HL-60 (cell line): ENCODE data around the gene WDR91.
"Not testable (repeated sequence)": the region's sequence is repeated elsewhere in the genome, so short reads cannot be mapped to it uniquely, and the experiment has no call there.

ENCODE experiments used
- DNase-seq, 2 experiments: peaks; one replicate each; pipeline ENCODE4 v3.0.0-alpha.2; 2010 to 2020; ENCODE audit warnings: low read depth in 1 of 2, low spot score in 1 of 2
- H3K27ac ChIP-seq: fragments of 250-450 bp; sonication (Bioruptor Pico); replicated peaks from 2 replicates; pipeline ENCODE4 v1.5.1; 2020; ENCODE audit warnings: mild to moderate bottlenecking, moderate library complexity
- H3K27me3 ChIP-seq: fragments of 250-450 bp; sonication (Bioruptor Pico); 2 replicates; pipeline ENCODE4 v1.5.1; 2021; ENCODE audit warnings: mild to moderate bottlenecking, moderate library complexity; ENCODE audit not compliant: insufficient read depth, poor library complexity, severe bottlenecking
- H3K4me3 ChIP-seq: replicated peaks from 2 replicates; pipeline ENCODE4 v1.5.1; 2011; ENCODE audit warnings: mild to moderate bottlenecking, control low read depth, low read length; ENCODE audit not compliant: insufficient read depth
- GABPA ChIP-seq: IDR thresholded peaks from 2 replicates; pipeline ENCODE4 v1.6.1; 2012; ENCODE audit warnings: low read depth
- POLR2AphosphoS5 ChIP-seq: IDR thresholded peaks from 2 replicates; pipeline ENCODE4 v1.6.1; 2012; ENCODE audit warnings: low read depth
- SPI1 ChIP-seq: IDR thresholded peaks from 2 replicates; pipeline ENCODE4 v1.6.1; 2012; ENCODE audit warnings: low read depth, mild to moderate bottlenecking, borderline replicate concordance
- TF ChIP-seq, protein P1 (sequence below): IDR thresholded peaks from 2 replicates; pipeline ENCODE4 v1.6.1; 2012; ENCODE audit warnings: low read depth; ENCODE audit not compliant: insufficient replicate concordance
- TF ChIP-seq, protein P2 (sequence below): IDR thresholded peaks from one replicate; pipeline ENCODE4 v1.5.1; 2011; ENCODE audit warnings: low read length, control low read depth, inconsistent platforms; ENCODE audit not compliant: insufficient read depth

Gene WDR91

DNA sequence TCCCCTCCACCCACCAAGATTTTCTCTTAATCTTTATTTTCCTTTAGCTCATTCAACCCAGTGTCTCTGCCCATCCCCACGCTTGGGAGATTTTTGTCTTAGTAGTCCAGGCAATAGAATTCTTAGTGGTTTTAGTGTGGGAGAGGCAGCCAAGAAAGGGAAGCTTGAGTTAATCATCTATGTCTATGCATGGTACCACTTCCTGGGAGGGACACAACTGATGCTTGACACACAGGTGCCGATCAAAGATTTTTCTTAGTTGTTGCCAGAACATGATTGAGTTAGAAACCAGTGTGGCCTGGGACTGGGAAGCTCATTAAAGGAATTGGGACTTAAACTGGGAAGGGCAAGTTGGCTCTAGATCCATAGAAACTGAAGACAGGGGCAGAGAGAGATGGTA is 25.4 kb upstream of the WDR91 start:
- Histone ChIP-seq H3K27me3 (no peaks in the 10 kb centered on the region), H3K27ac (no peak overlapping the region), H3K4me3 (no peak overlapping the region)
- TF ChIP-seq, protein P1, sequence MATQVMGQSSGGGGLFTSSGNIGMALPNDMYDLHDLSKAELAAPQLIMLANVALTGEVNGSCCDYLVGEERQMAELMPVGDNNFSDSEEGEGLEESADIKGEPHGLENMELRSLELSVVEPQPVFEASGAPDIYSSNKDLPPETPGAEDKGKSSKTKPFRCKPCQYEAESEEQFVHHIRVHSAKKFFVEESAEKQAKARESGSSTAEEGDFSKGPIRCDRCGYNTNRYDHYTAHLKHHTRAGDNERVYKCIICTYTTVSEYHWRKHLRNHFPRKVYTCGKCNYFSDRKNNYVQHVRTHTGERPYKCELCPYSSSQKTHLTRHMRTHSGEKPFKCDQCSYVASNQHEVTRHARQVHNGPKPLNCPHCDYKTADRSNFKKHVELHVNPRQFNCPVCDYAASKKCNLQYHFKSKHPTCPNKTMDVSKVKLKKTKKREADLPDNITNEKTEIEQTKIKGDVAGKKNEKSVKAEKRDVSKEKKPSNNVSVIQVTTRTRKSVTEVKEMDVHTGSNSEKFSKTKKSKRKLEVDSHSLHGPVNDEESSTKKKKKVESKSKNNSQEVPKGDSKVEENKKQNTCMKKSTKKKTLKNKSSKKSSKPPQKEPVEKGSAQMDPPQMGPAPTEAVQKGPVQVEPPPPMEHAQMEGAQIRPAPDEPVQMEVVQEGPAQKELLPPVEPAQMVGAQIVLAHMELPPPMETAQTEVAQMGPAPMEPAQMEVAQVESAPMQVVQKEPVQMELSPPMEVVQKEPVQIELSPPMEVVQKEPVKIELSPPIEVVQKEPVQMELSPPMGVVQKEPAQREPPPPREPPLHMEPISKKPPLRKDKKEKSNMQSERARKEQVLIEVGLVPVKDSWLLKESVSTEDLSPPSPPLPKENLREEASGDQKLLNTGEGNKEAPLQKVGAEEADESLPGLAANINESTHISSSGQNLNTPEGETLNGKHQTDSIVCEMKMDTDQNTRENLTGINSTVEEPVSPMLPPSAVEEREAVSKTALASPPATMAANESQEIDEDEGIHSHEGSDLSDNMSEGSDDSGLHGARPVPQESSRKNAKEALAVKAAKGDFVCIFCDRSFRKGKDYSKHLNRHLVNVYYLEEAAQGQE = no peak
- TF ChIP-seq SPI1 (no peak), GABPA (no peak), POLR2AphosphoS5 (no peak)
- TF ChIP-seq, protein P2, sequence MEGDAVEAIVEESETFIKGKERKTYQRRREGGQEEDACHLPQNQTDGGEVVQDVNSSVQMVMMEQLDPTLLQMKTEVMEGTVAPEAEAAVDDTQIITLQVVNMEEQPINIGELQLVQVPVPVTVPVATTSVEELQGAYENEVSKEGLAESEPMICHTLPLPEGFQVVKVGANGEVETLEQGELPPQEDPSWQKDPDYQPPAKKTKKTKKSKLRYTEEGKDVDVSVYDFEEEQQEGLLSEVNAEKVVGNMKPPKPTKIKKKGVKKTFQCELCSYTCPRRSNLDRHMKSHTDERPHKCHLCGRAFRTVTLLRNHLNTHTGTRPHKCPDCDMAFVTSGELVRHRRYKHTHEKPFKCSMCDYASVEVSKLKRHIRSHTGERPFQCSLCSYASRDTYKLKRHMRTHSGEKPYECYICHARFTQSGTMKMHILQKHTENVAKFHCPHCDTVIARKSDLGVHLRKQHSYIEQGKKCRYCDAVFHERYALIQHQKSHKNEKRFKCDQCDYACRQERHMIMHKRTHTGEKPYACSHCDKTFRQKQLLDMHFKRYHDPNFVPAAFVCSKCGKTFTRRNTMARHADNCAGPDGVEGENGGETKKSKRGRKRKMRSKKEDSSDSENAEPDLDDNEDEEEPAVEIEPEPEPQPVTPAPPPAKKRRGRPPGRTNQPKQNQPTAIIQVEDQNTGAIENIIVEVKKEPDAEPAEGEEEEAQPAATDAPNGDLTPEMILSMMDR = no peak
- DNase-seq = no peak

DNA sequence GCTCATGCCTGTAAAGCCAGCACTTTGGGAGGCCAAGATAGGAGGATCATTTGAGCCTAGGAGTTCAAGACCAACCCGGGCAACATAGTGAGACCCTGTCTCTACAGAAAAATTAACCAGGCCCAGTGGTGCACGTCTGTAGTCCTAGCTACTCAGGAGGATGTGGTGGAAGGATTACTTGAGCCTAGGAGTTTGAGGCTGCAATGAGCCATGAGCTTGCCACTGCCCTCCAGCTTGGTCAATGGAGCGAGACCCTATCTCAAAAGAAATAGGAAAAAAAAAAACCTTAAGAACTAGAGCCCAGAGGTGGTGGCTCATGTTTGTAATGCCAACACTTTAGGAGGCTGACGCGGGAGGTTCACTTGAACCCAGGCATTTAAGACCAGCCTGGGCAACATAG is 24.5 kb upstream of the WDR91 start:
- no peak for DNase-seq
- TF ChIP-seq POLR2AphosphoS5 (no peak), SPI1 (no peak)
- TF ChIP-seq, protein P1 = no peak

DNA sequence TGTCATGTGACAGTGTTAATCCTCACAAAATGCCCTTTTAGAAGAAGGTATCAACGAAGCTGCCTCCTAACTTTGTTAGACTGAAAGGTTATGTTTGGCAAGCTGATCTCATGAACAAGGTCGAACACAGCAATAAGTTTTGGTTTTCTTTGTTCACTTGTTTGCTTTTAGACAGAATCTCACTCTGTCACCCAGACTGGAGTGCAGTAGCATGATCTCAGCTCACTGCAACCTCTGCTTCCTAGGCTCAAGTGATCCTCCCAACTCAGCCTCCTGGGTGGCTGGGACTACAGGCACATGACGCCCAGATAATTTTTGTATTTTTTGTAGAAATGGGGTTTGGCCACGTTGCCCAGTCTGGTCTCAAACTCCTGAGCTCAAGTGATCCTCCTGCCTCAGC is 23.4 kb upstream of the WDR91 start:
- no peak overlapping the region for H3K27ac ChIP-seq
- no peak overlapping the region for H3K4me3 ChIP-seq
- no peak for TF ChIP-seq GABPA
- TF ChIP-seq SPI1 = no peak
- TF ChIP-seq, protein P2 = no peak
- TF ChIP-seq, protein P1 = no peak
- no peak for TF ChIP-seq POLR2AphosphoS5
- no peaks in the 10 kb centered on the region for H3K27me3 ChIP-seq
- no peak for DNase-seq

More for the DNA sequence above, 24.5 kb upstream of the WDR91 start:
- H3K27me3 ChIP-seq = no peaks in the 10 kb centered on the region
- no peak overlapping the region for H3K27ac ChIP-seq
- no peak overlapping the region for H3K4me3 ChIP-seq

DNA sequence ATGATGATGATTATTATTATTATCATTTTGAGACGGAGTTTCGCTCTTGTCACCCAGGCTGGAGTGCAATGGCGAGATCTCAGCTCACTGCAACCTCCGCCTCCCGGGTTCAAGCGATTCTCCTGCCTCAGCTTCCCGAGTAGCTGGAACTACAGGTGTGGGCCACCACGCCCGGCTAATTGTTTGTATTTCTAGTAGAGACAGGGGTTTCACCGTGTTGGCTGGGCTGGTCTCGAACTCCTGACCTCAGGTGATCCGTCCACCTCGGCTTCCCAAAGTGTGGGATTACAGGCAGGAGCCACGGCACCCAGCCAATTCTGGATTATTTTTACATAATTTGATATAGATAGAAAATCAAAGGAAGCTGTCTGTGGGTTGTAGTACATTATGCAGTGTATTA is 22.8 kb upstream of the WDR91 start:
- H3K4me3 ChIP-seq, DNase-seq, H3K27me3 ChIP-seq, H3K27ac ChIP-seq: not testable (repeated sequence)
